IPS DF 19.7 (cell line): Measurements from ENCODE around the gene ITIH4.
A peak's percentile ranks its signal among the peaks of the same experiment; 100 is the strongest.

Experiments
- DNase-seq: peaks from one replicate; pipeline ENCODE4 v3.0.0-alpha.2; 2013; ENCODE audit warnings: low read depth, low spot score

The ITIH4 gene

GRCh38 chr3:52831500-52832301, 1.2 kb upstream of the ITIH4 start:
- DNase-seq = no peak

- no peak for DNase-seq
Measured at GRCh38 chr3:52829906-52830463, 487 bp downstream of the ITIH4 start.

- DNase-seq = no peak
Measured at GRCh38 chr3:52829482-52829881, 990 bp downstream of the ITIH4 start.

GRCh38 chr3:52827866-52828376, 2.6 kb downstream of the ITIH4 start:
- DNase-seq = no peak

- DNase-seq = no peak
Measured at GRCh38 chr3:52827441-52827840, 3.0 kb downstream of the ITIH4 start.

GRCh38 chr3:52824037-52824436, 6.4 kb downstream of the ITIH4 start:
- DNase-seq = no peak

GRCh38 chr3:52822363-52822762, 8.1 kb downstream of the ITIH4 start:
- DNase-seq = no peak

- DNase-seq = peak; percentile 38
Measured at GRCh38 chr3:52820736-52821135, 9.7 kb downstream of the ITIH4 start.

GRCh38 chr3:52819936-52820335, 10.5 kb downstream of the ITIH4 start:
- no peak for DNase-seq

GRCh38 chr3:52817860-52818259, 12.6 kb downstream of the ITIH4 start:
- DNase-seq = no peak

GRCh38 chr3:52817221-52817620, 13.3 kb downstream of the ITIH4 start:
- DNase-seq = no peak

- no peak for DNase-seq
Measured at GRCh38 chr3:52816654-52817053, 13.8 kb downstream of the ITIH4 start.

- DNase-seq = no peak
Measured at GRCh38 chr3:52816199-52816598, 14.3 kb downstream of the ITIH4 start.

- DNase-seq = no peak
Measured at GRCh38 chr3:52813810-52814209, 16.7 kb downstream of the ITIH4 start.

- no peak for DNase-seq
Measured at GRCh38 chr3:52811452-52812011, 18.9 kb downstream of the ITIH4 start.

- DNase-seq = no peak
Measured at GRCh38 chr3:52810923-52811322, 19.5 kb downstream of the ITIH4 start.

- DNase-seq = no peak
Measured at GRCh38 chr3:52809662-52810377, 20.7 kb downstream of the ITIH4 start.

- no peak for DNase-seq
Measured at GRCh38 chr3:52809149-52809548, 21.3 kb downstream of the ITIH4 start.

GRCh38 chr3:52805270-52806039, 25.0 kb downstream of the ITIH4 start:
- no peak for DNase-seq

- DNase-seq = no peak
Measured at GRCh38 chr3:52801839-52802238, 28.6 kb downstream of the ITIH4 start.

GRCh38 chr3:52800079-52800478, 30.4 kb downstream of the ITIH4 start:
- DNase-seq = no peak
